Measurements from ENCODE around the gene ALKBH4. TPM values are rescaled to one million over a fixed set of nuclear protein-coding genes. Genes with fewer than 3 reads are reported as not detected.

ALKBH4 gene, protein sequence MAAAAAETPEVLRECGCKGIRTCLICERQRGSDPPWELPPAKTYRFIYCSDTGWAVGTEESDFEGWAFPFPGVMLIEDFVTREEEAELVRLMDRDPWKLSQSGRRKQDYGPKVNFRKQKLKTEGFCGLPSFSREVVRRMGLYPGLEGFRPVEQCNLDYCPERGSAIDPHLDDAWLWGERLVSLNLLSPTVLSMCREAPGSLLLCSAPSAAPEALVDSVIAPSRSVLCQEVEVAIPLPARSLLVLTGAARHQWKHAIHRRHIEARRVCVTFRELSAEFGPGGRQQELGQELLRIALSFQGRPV
- 12.1 and 19.6 TPM in 2 replicates for total RNA-seq

GRCh38 chr7:102464577-102465280, at the start of gene ALKBH4, which contains the start of gene LRWD1:
Gene ALKBH4, minus strand, starts transcription at chr7:102464863. Its CDS starts 27 bp downstream, at chr7:102464836.
Gene LRWD1, plus strand, starts transcription at chr7:102464984. Its CDS starts 97 bp downstream, at chr7:102465081.

GRCh38 chr7:102478314-102479208, 13.9 kb upstream of the ALKBH4 start, which contains the start of gene POLR2J:
Gene POLR2J, minus strand, starts transcription at chr7:102478922. Its CDS starts 62 bp downstream, at chr7:102478860.

DNA sequence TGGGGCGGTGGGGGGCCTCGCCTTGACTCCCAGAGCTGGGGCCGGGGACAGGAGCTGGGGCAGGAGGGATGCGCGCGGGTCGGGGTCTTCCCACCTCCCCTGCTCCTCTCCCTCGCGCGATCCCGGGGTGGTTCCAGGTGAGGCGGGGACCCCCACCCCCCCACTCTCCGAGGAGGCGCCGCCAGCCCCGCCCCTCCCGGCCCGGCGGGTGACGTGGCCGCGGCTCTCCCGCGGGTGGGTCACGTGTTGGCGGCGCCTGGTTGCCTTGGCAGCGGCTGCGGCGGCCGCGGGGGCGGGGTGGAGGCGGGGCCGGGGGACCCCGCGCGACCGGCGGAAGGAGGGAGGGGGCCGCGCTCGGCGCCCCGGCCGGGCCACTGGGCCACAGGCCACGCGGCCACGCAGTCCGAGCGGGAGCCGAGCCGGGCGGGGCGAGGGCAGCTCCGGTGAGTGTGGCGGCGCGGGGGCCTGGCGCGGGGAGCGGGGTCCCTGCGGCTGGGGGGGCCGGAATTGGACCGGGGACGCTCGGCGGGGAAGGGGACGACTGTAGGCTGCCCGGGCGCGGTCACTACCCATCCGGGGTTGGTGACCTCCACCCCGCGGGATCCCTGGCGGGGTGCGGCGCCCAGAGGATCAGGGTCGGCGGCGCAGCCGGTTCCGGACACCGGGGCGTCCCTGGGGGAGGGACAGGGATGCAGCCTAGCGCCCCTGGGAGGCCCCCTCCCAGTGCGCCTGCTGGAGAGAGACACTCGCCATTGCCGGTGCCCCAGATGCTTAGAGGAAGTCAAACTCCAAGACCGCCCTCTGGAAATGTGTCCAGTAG, 31.2 kb downstream of the ALKBH4 start, which contains the start of gene ORAI2:
ORAI2 (plus strand) TSS at position 357 of the 820 bp plus-strand sequence. CDS start 5,382 bp downstream, outside the sequence.

Other genes with a start within 250 kb of the ALKBH4 start
- gene SH2B2, start 178.0 kb downstream of the ALKBH4 start, total RNA-seq = 2.9 and 5.5 TPM in 2 replicates
- gene SPDYE6, start 108.4 kb downstream of the ALKBH4 start, total RNA-seq = not detected in 2 replicates
- 15.3 and 17.7 TPM in 2 replicates for gene PRKRIP1, start 68.5 kb downstream of the ALKBH4 start, total RNA-seq
- 15.7 and 20.1 TPM in 2 replicates for gene ORAI2, start 31.3 kb downstream of the ALKBH4 start, total RNA-seq
- 17.7 and 20.8 TPM in 2 replicates for gene LRWD1, start 121 bp upstream of the ALKBH4 start, total RNA-seq
- 25.5 and 28.5 TPM in 2 replicates for gene POLR2J, start 14.1 kb upstream of the ALKBH4 start, total RNA-seq
- 0.65 and 2.0 TPM in 2 replicates for gene RASA4B, start 52.9 kb upstream of the ALKBH4 start, total RNA-seq
- 12.2 and 20.2 TPM in 2 replicates for gene UPK3BL2, start 78.8 kb upstream of the ALKBH4 start, total RNA-seq
- not detected in 2 replicates for gene SPDYE2, start 86.4 kb upstream of the ALKBH4 start, total RNA-seq
- gene POLR2J3, start 107.7 kb upstream of the ALKBH4 start, total RNA-seq = 27.9 and 60.4 TPM in 2 replicates
- gene RASA4, start 151.9 kb upstream of the ALKBH4 start, total RNA-seq = 1.4 and 13.7 TPM in 2 replicates
- gene UPK3BL1, start 177.9 kb upstream of the ALKBH4 start, total RNA-seq = 37.7 and 56.5 TPM in 2 replicates
- gene SPDYE2B, start 185.5 kb upstream of the ALKBH4 start, total RNA-seq = not detected in 2 replicates
- 2.8 and 6.7 TPM in 2 replicates for gene POLR2J2, start 206.8 kb upstream of the ALKBH4 start, total RNA-seq